ENCODE results near the gene ABCF1.

Gene ABCF1

GRCh38 chr6:30554404-30554803 is 16.8 kb upstream of the ABCF1 start (continued):
- TF ChIP-seq ISL1 (CRISPR knock-in tag; IDR thresholded peaks at IDR 0.05) = no peak

GRCh38 chr6:30554962-30555815 is 16.1 kb upstream of the ABCF1 start:
- peak; percentile 27 for ATAC-seq
- TF ChIP-seq PPARA (CRISPR knock-in tag; IDR thresholded peaks at IDR 0.05; ENCODE audit: borderline replicate concordance) (no peak), CSDC2 (CRISPR knock-in tag; IDR thresholded peaks at IDR 0.05) (no peak), ISL1 (CRISPR knock-in tag; IDR thresholded peaks at IDR 0.05) (no peak), POU6F1 (CRISPR knock-in tag; IDR thresholded peaks at IDR 0.05; ENCODE audit: borderline replicate concordance, low read depth) (no peak), TCF4 (CRISPR knock-in tag; IDR thresholded peaks at IDR 0.05; ENCODE audit: borderline replicate concordance) (no peak), CSRNP3 (CRISPR knock-in tag; IDR thresholded peaks at IDR 0.05) (no peak), ZC3H10 (CRISPR knock-in tag; IDR thresholded peaks at IDR 0.05) (no peak)

- peak; percentile 15 for ATAC-seq
- TF ChIP-seq OSR1 (CRISPR knock-in tag; IDR thresholded peaks at IDR 0.05) (no peak), ZFP30 (CRISPR knock-in tag; IDR thresholded peaks at IDR 0.05) (no peak), ISL1 (CRISPR knock-in tag; IDR thresholded peaks at IDR 0.05) (no peak), GLIS3 (CRISPR knock-in tag; IDR thresholded peaks at IDR 0.05) (no peak), ZNF8 (CRISPR knock-in tag; IDR thresholded peaks at IDR 0.05) (no peak), ZNF70 (CRISPR knock-in tag; IDR thresholded peaks at IDR 0.05) (no peak), CREB5 (CRISPR knock-in tag; IDR thresholded peaks at IDR 0.05; ENCODE audit: low read depth) (no peak), SNAI2 (CRISPR knock-in tag; IDR thresholded peaks at IDR 0.05) (no peak), TSHZ2 (CRISPR knock-in tag; IDR thresholded peaks at IDR 0.05) (no peak), PATZ1 (CRISPR knock-in tag; IDR thresholded peaks at IDR 0.05; ENCODE audit: borderline replicate concordance) (no peak), ESRRG (CRISPR knock-in tag; IDR thresholded peaks at IDR 0.05) (no peak), CSRNP3 (CRISPR knock-in tag; IDR thresholded peaks at IDR 0.05) (no peak), ZFP3 (CRISPR knock-in tag; IDR thresholded peaks at IDR 0.05) (no peak), CSDC2 (CRISPR knock-in tag; IDR thresholded peaks at IDR 0.05) (no peak)
Observed at GRCh38 chr6:30555816-30556065, 15.5 kb upstream of the ABCF1 start.
